CD4-positive, CD25-positive, alpha-beta regulatory T cell (primary cell): Measurements from ENCODE around the gene NAXD. TPM values are rescaled to one million over a fixed set of nuclear protein-coding genes. Genes with fewer than 3 reads are reported as not detected.

Experiments
- ATAC-seq, 2 donors: fragments of 150-1000 bp; cut with Tn5 transposase; one replicate each; pipeline ENCODE4 v1.10.0; 2021; ENCODE audit warnings: low read depth in 2 of 2, moderate number of reproducible peaks in 2 of 2, moderate library complexity in 1 of 2
- DNase-seq, 3 donors: peaks; one replicate each; pipeline versions ENCODE4 v3.0.0 to v3.0.0-alpha.2; 2012 to 2022; ENCODE audit warnings: mixed read lengths in 1 of 3
- H3K27ac ChIP-seq: one replicate; pipeline ENCODE4 v1.7.0; 2013; ENCODE audit warnings: mild to moderate bottlenecking, low read length; ENCODE audit not compliant: insufficient read depth, poor library complexity, severe bottlenecking
- H3K27me3 ChIP-seq: one replicate; pipeline ENCODE4 v1.7.0; 2013; ENCODE audit warnings: low read length; ENCODE audit not compliant: control insufficient read depth, insufficient read depth
- H3K36me3 ChIP-seq: one replicate; pipeline ENCODE4 v1.7.0; 2013; ENCODE audit warnings: mild to moderate bottlenecking, low read length, moderate library complexity; ENCODE audit not compliant: control insufficient read depth, insufficient read depth
- H3K4me1 ChIP-seq: 2 replicates; pipeline ENCODE4 v1.7.0; 2013; ENCODE audit warnings: mild to moderate bottlenecking, low read length; ENCODE audit not compliant: insufficient read depth, control insufficient read depth, poor library complexity, severe bottlenecking
- H3K4me3 ChIP-seq: one replicate; pipeline ENCODE4 v1.7.0; 2013; ENCODE audit warnings: low read depth, mild to moderate bottlenecking, low read length, moderate library complexity
- H3K9me3 ChIP-seq, 2 experiments: 1 replicate in 1 of 2; 2 replicates in 1 of 2; pipeline ENCODE4 v1.7.0; 2013; ENCODE audit warnings: low read length in 2 of 2, mild to moderate bottlenecking in 1 of 2, moderate library complexity in 1 of 2; ENCODE audit not compliant: control insufficient read depth in 2 of 2
- H3K27ac Mint-ChIP-seq, 3 donors: one replicate each; pipeline ENCODE4 v1.8.0; 2020 to 2022; ENCODE audit warnings: mild to moderate bottlenecking in 3 of 3, mixed read lengths in 3 of 3, moderate library complexity in 2 of 3
- H3K27me3 Mint-ChIP-seq: one replicate; pipeline ENCODE4 v1.8.0; 2022; ENCODE audit warnings: mild to moderate bottlenecking, mixed read lengths
- H3K36me3 Mint-ChIP-seq: one replicate; pipeline ENCODE4 v1.8.0; 2020; ENCODE audit warnings: mixed read lengths
- H3K4me1 Mint-ChIP-seq, 4 donors: one replicate each; pipeline ENCODE4 v1.8.0; 2020 to 2022; ENCODE audit warnings: mixed read lengths in 4 of 4, mild to moderate bottlenecking in 1 of 4
- H3K4me3 Mint-ChIP-seq, 4 donors: one replicate each; pipeline ENCODE4 v1.8.0; 2020 to 2022; ENCODE audit warnings: mild to moderate bottlenecking in 4 of 4, mixed read lengths in 4 of 4, moderate library complexity in 3 of 4
- H3K9me3 Mint-ChIP-seq, 7 donors: one replicate each; pipeline ENCODE4 v1.8.0; 2020 to 2022; ENCODE audit warnings: mixed read lengths in 7 of 7, mild to moderate bottlenecking in 3 of 7, moderate library complexity in 2 of 7
- polyA plus RNA-seq, 4 donors: library from polyadenylated mRNA; unstranded; fragments of 300-500 nt; fragmentation: Illumina TruSeq; gene quantifications; one replicate each; pipeline ENCODE4 v1.2.3, GENCODE V29; 2021
- total RNA-seq: library from RNA; stranded (reverse); gene quantifications from one replicate; pipeline ENCODE4 v1.2.3, GENCODE V29; 2022

The NAXD gene
- total and polyA plus RNA-seq, 5 donors from 2014 or later: 20.8 to 28.2 (median 24.4) TPM

DNA sequence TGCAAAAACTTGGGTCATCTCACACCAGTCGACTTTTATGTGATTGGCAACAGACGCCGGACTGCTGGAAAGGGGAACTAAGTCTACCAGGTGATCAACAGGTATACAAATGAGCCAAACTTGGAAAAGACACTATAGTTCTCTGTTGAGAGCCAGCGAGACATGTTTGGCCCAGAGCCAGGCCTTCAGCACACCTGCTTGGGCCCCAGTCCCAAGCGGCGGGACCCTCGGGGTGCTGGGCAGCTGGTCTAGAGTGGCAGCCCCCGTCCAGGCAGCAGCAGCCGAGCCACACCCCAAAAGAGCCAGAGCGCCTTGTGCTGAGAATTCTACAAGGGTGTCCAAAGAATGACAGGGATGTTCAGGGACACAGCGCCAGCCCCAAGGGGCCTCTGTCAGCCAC lies 28.0 kb downstream of the NAXD start:
- DNase-seq: no peak
- Histone ChIP-seq H3K27ac (no peak overlapping the region), H3K4me1 (no peaks in the 10 kb centered on the region), H3K36me3 (peaks cover 57% of the 10 kb centered on the region), H3K27me3 (no peaks in the 10 kb centered on the region), H3K9me3 (no peaks in the 10 kb centered on the region), H3K4me3 (no peak overlapping the region)
- H3K9me3 Mint-ChIP-seq: no peaks in the 10 kb centered on the region
- no peaks in the 10 kb centered on the region for H3K4me1 Mint-ChIP-seq
- H3K36me3 Mint-ChIP-seq: peaks cover 26% of the 10 kb centered on the region
- peak overlapping the region in 1 of 3 donors; percentile 9 for H3K27ac Mint-ChIP-seq
- no peak for ATAC-seq
- H3K4me3 Mint-ChIP-seq: no peak overlapping the region
- no peaks in the 10 kb centered on the region for H3K27me3 Mint-ChIP-seq

GRCh38 chr13:110643768-110644421 lies 28.6 kb downstream of the NAXD start:
- Histone ChIP-seq H3K4me1 (no peaks in the 10 kb centered on the region), H3K9me3 (no peaks in the 10 kb centered on the region), H3K27me3 (no peaks in the 10 kb centered on the region), H3K27ac (no peak overlapping the region), H3K4me3 (no peak overlapping the region), H3K36me3 (peaks cover 51% of the 10 kb centered on the region)
- ATAC-seq (no peak), DNase-seq (no peak)
- Mint-ChIP-seq H3K9me3 (no peaks in the 10 kb centered on the region), H3K4me1 (no peaks in the 10 kb centered on the region), H3K36me3 (peaks cover 21% of the 10 kb centered on the region), H3K27ac (no peak overlapping the region), H3K27me3 (no peaks in the 10 kb centered on the region), H3K4me3 (no peak overlapping the region)

DNA sequence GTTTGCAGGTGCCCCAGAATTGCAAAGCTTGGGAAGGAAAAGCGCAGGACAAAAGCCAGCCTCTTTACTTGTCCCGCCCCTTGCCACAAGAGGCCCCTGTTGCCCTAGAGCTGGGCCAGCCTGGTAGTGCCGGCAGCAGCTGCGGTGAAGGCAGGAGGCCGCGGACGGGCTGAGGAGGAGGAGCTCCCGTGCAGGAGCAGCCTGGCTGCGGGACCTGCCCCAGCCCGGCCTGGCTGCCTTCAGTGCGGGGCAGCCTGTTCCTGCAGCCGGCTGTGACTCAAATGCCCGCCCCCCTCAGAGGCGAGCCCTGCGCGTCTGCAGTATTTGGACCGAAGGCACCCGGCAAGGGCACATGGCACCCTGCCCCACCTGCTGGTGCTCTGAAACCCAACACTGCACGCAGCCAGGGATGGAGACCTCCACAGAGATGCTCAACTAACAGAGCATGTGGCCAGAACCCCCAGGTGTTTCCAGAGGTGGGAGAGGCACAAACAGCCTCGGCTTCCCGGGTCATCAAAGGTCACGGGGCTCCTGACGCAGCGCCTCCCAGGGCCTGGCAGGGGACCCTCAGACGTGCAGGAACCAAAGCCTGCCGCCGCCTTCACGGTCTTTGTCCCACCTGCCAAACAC lies 29.7 kb downstream of the NAXD start:
- Histone ChIP-seq H3K27ac (no peak overlapping the region), H3K36me3 (peaks cover 47% of the 10 kb centered on the region), H3K9me3 (no peaks in the 10 kb centered on the region), H3K4me3 (no peak overlapping the region), H3K27me3 (no peaks in the 10 kb centered on the region), H3K4me1 (no peaks in the 10 kb centered on the region)
- Mint-ChIP-seq H3K36me3 (peaks cover 19% of the 10 kb centered on the region), H3K27ac (no peak overlapping the region), H3K4me1 (no peaks in the 10 kb centered on the region), H3K4me3 (no peak overlapping the region), H3K9me3 (no peaks in the 10 kb centered on the region), H3K27me3 (no peaks in the 10 kb centered on the region)
- ATAC-seq (peak; percentile 68 to 75), DNase-seq (peak; percentile 18 to 68 (median 46))

- H3K4me1 ChIP-seq: no peaks in the 10 kb centered on the region
- no peaks in the 10 kb centered on the region for H3K27me3 Mint-ChIP-seq
- peaks cover 17% of the 10 kb centered on the region for H3K36me3 Mint-ChIP-seq
- no peak overlapping the region for H3K4me3 Mint-ChIP-seq
- no peaks in the 10 kb centered on the region for H3K27me3 ChIP-seq
- H3K9me3 Mint-ChIP-seq: no peaks in the 10 kb centered on the region
- no peak overlapping the region for H3K27ac ChIP-seq
- ATAC-seq: no peak
- H3K9me3 ChIP-seq: no peaks in the 10 kb centered on the region
- no peak overlapping the region for H3K27ac Mint-ChIP-seq
- DNase-seq: no peak
- peaks cover 49% of the 10 kb centered on the region for H3K36me3 ChIP-seq
- H3K4me1 Mint-ChIP-seq: no peaks in the 10 kb centered on the region
- no peak overlapping the region for H3K4me3 ChIP-seq
These were observed 30.4 kb downstream of the NAXD start for GRCh38 chr13:110645750-110646149.

GRCh38 chr13:110646442-110647364 lies 31.4 kb downstream of the NAXD start:
- no peaks in the 10 kb centered on the region for H3K4me1 ChIP-seq
- Mint-ChIP-seq H3K4me3 (no peak overlapping the region), H3K27me3 (no peaks in the 10 kb centered on the region), H3K9me3 (no peaks in the 10 kb centered on the region), H3K4me1 (peaks cover 0 to 5% (median 0%) of the 10 kb centered on the region in 4 donors), H3K36me3 (peaks cover 13% of the 10 kb centered on the region), H3K27ac (peak overlapping the region in 1 of 3 donors; percentile 9)
- no peak overlapping the region for H3K27ac ChIP-seq
- H3K36me3 ChIP-seq: peaks cover 49% of the 10 kb centered on the region
- no peaks in the 10 kb centered on the region for H3K9me3 ChIP-seq
- no peak for ATAC-seq
- no peak for DNase-seq
- no peak overlapping the region for H3K4me3 ChIP-seq
- no peaks in the 10 kb centered on the region for H3K27me3 ChIP-seq

DNA sequence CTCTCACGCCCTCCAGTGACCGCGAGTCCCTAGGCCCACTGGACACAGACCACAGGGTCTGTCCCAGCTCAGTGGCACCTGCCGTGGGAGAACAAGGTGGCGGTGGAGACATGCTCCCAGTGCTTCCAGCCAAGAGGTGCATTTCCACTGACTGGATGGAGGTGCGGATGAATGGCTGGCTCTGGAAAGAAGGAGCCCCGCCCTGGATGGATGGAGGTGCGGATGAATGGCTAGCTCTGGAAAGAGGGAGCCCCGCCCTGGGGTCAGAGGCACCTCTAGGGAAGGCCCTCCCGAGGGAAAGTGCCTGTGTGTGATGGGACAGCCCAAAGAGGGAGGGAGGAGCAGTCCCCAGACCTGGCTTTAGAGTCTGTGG lies 32.0 kb downstream of the NAXD start:
- H3K4me3 Mint-ChIP-seq: no peak overlapping the region
- peaks cover 0 to 5% (median 0%) of the 10 kb centered on the region in 4 donors for H3K4me1 Mint-ChIP-seq
- ATAC-seq (no peak), DNase-seq (no peak)
- Histone ChIP-seq H3K27me3 (no peaks in the 10 kb centered on the region), H3K36me3 (peaks cover 53% of the 10 kb centered on the region), H3K27ac (no peak overlapping the region), H3K4me3 (no peak overlapping the region), H3K9me3 (no peaks in the 10 kb centered on the region), H3K4me1 (no peaks in the 10 kb centered on the region)
- H3K27me3 Mint-ChIP-seq: no peaks in the 10 kb centered on the region
- no peaks in the 10 kb centered on the region for H3K9me3 Mint-ChIP-seq
- no peak overlapping the region for H3K27ac Mint-ChIP-seq
- H3K36me3 Mint-ChIP-seq: peaks cover 13% of the 10 kb centered on the region

- H3K4me3 ChIP-seq: no peak overlapping the region
- peaks cover 13% of the 10 kb centered on the region for H3K36me3 Mint-ChIP-seq
- H3K27ac Mint-ChIP-seq: no peak overlapping the region
- H3K4me1 Mint-ChIP-seq: peaks cover 0 to 5% (median 0%) of the 10 kb centered on the region in 4 donors
- peaks cover 47% of the 10 kb centered on the region for H3K36me3 ChIP-seq
- no peak overlapping the region for H3K4me3 Mint-ChIP-seq
- no peak overlapping the region for H3K27ac ChIP-seq
- H3K4me1 ChIP-seq: no peaks in the 10 kb centered on the region
- no peaks in the 10 kb centered on the region for H3K27me3 ChIP-seq
- no peaks in the 10 kb centered on the region for H3K27me3 Mint-ChIP-seq
- DNase-seq (no peak), ATAC-seq (no peak)
- no peaks in the 10 kb centered on the region for H3K9me3 Mint-ChIP-seq
- H3K9me3 ChIP-seq: no peaks in the 10 kb centered on the region
These were observed 32.9 kb downstream of the NAXD start for GRCh38 chr13:110648146-110648819.
